K562 (cell line): ENCODE measurements around the gene HNRNPD. TPM values are rescaled to one million over a fixed set of nuclear protein-coding genes. Genes with fewer than 3 reads are reported as not detected.

Experiments
- ATAC-seq: fragments of 200-7000 bp; cut with Tn5 transposase; 3 replicates; pipeline ENCODE4 v1.9.1; 2020; ENCODE audit warnings: moderate library complexity
- BruUV-seq: library from RNA; stranded (reverse); fragments of 400-500 nt; replicated peaks from 2 replicates; lab custom pipeline; 2021; lab: Mats Ljungman, UMichigan
- CTCF ChIA-PET: fragments of 300-600 bp; formaldehyde crosslinking; extraction: SDS; loops from one replicate; lab custom pipeline; 2021; ENCODE audit warnings: low intra/inter-chr PET ratio; lab: Yijun Ruan, JAX
- POLR2A ChIA-PET: fragments of 300-600, 350-650 bp; sonication (Branson Sonifier 250); formaldehyde crosslinking; extraction: SDS; loops from one replicate; lab custom pipeline; 2021; ENCODE audit warnings: antibody characterized with exemption, inconsistent platforms; lab: Yijun Ruan, JAX
- DNase-seq, 4 experiments: peaks; one replicate each; pipeline versions ENCODE4 v3.0.0 to v3.0.0-alpha.2; 2011 to 2018; ENCODE audit warnings: low spot score in 3 of 4, mixed read lengths in 3 of 4; ENCODE audit errors: extremely low read depth in 1 of 4
- FAIRE-seq: peaks from 2 replicates; lab custom pipeline; 2011; peaks lifted over from hg19 to GRCh38; lab: Jason Lieb, UNC
- H2AFZ ChIP-seq: 2 replicates; pipeline ENCODE4 v1.6.0; 2011; ENCODE audit warnings: low read depth, low read length, control low read depth, inconsistent platforms
- H3K27ac ChIP-seq: fragments of 200-600 bp; 3 replicates; pipeline ENCODE4 v1.8.0; 2011; ENCODE audit warnings: low read depth, mild to moderate bottlenecking, control low read depth, inconsistent platforms, low read length, moderate library complexity, mixed read lengths; ENCODE audit errors: extremely low read depth
- H3K27me3 ChIP-seq, 2 experiments: fragments of 300-600 bp in 1 of 2; 2 replicates in 1 of 2; 3 replicates in 1 of 2; pipeline versions ENCODE4 v1.6.0 to v1.8.0; 2011; ENCODE audit warnings: inconsistent platforms in 2 of 2, low read length in 2 of 2, mild to moderate bottlenecking in 1 of 2, mixed read lengths in 1 of 2, moderate library complexity in 1 of 2; ENCODE audit not compliant: control insufficient read depth in 2 of 2, insufficient read depth in 2 of 2
- H3K36me3 ChIP-seq: fragments of 300-600 bp; 3 replicates; pipeline ENCODE4 v1.8.0; 2011; ENCODE audit warnings: mild to moderate bottlenecking, low read length, inconsistent platforms; ENCODE audit not compliant: control insufficient read depth, insufficient read depth
- H3K4me1 ChIP-seq, 2 experiments: fragments of 200-600 bp in 1 of 2; replicated peaks in 1 of 2; 2 replicates in 1 of 2; 3 replicates in 1 of 2; pipeline versions ENCODE4 v1.5.1 to v1.8.0; 2011; ENCODE audit warnings: inconsistent platforms in 2 of 2, low read length in 2 of 2, mild to moderate bottlenecking in 1 of 2, mixed read lengths in 1 of 2, moderate library complexity in 1 of 2; ENCODE audit not compliant: control insufficient read depth in 2 of 2, insufficient read depth in 2 of 2
- H3K4me2 ChIP-seq: 2 replicates; pipeline ENCODE4 v1.6.1; 2011; ENCODE audit warnings: low read length, control low read depth, inconsistent platforms, mixed read lengths; ENCODE audit not compliant: insufficient read depth
- H3K4me3 ChIP-seq: fragments of 200-600 bp; sonication (generic), shearing (Covaris generic); 2 replicates; pipeline ENCODE4 v1.5.1; 2016; ENCODE audit warnings: control low read depth, inconsistent platforms
- H3K79me2 ChIP-seq: fragments of 200-600 bp; 3 replicates; pipeline ENCODE4 v1.8.0; 2011; ENCODE audit warnings: low read length, inconsistent platforms; ENCODE audit not compliant: control insufficient read depth, insufficient read depth
- H3K9ac ChIP-seq, 2 experiments: 2 replicates each; pipeline versions ENCODE4 v1.6.0 to v1.6.1; 2011; ENCODE audit warnings: low read depth in 2 of 2, low read length in 2 of 2, control low read depth in 1 of 2, inconsistent platforms in 1 of 2, mild to moderate bottlenecking in 1 of 2, mixed read lengths in 1 of 2; ENCODE audit not compliant: insufficient read depth in 1 of 2
- H3K9me1 ChIP-seq: one replicate; pipeline ENCODE4 v1.6.0; 2011; ENCODE audit warnings: inconsistent platforms, mild to moderate bottlenecking, low read length, moderate library complexity; ENCODE audit not compliant: control insufficient read depth, insufficient read depth
- H3K9me3 ChIP-seq: replicated peaks from 2 replicates; pipeline ENCODE4 v1.5.1; 2011; ENCODE audit warnings: low read depth, low read length, inconsistent platforms; ENCODE audit not compliant: control insufficient read depth, insufficient read depth
- H4K20me1 ChIP-seq: replicated peaks from 2 replicates; pipeline ENCODE4 v1.6.1; 2011; ENCODE audit warnings: low read length, inconsistent platforms, mixed read lengths; ENCODE audit not compliant: control insufficient read depth, insufficient read depth
- SPI1 ChIP-seq: IDR thresholded peaks from 2 replicates; pipeline ENCODE4 v1.6.1; 2011; ENCODE audit warnings: low read depth, low read length, control low read depth, borderline replicate concordance
- SREBF2 ChIP-seq: sonication (generic); formaldehyde crosslinking; IDR thresholded peaks from 2 replicates; pipeline ENCODE4 v1.4.0; 2020; ENCODE audit warnings: mild to moderate bottlenecking, missing genetic modification reagents
- WGBS: fragments of 100-300 bp; shearing (Covaris generic); methylation state at CpG from one replicate; pipeline ENCODE4 v1.1.6; 2016; ENCODE audit warnings: low coverage, mixed read lengths; ENCODE audit not compliant: insufficient coverage; ENCODE audit errors: missing lambda C conversion rate; 5-methylcytosine and 5-hydroxymethylcytosine counted together
- in situ Hi-C: fragments of 300-500 bp; cut with MboI; formaldehyde crosslinking; loops from 4 replicates; pipeline ENCODE4 v1.15.0; 2018; ENCODE audit warnings: inconsistent platforms, mixed read lengths
- intact Hi-C: fragments of 100-400 bp; cut with micrococcal nuclease; formaldehyde crosslinking; loops from 2 replicates; pipeline ENCODE4 v1.14.2; 2022
- polyA plus RNA-seq, 8 experiments: library from polyadenylated mRNA; depleted of rRNA in 4 of 8; stranded (reverse) in 5 of 8; unstranded in 3 of 8; fragments of >200 nt; fragmentation: Nextera tagmentation in 2 of 8; fragmentation: Illumina TruSeq in 1 of 8; extraction: Ambion mirVana in 2 of 8; extraction: Trizol in 1 of 8; gene quantifications; 2 replicates each; pipeline versions ENCODE4 v1.2.1 to v1.2.3, GENCODE V29; 2011 to 2014; ENCODE audit warnings: inconsistent platforms in 1 of 8, missing spikeins in 1 of 8
- total RNA-seq, 7 experiments: library from RNA; depleted of rRNA in 6 of 7; stranded (reverse); fragments of >200 nt in 6 of 7; fragmentation: Illumina TruSeq in 2 of 7; extraction: Trizol in 2 of 7; gene quantifications; 2 replicates each; pipeline versions ENCODE4 v1.2.1 to v1.2.3, GENCODE V29; 2011 to 2021; ENCODE audit warnings: low replicate concordance in 1 of 7
- TF ChIP-seq, protein P1 (sequence below): fragments of 450-650 bp; IDR thresholded peaks from 2 replicates; pipeline ENCODE4 v1.7.1; 2018; ENCODE audit warnings: mild to moderate bottlenecking, low read depth; ENCODE audit not compliant: partially characterized antibody

Gene HNRNPD
- total and polyA plus RNA-seq, 9 of the 15 experiments (the other 6 are each of a cell fraction or from before 2014, with no cell fraction given): 92.4 to 955 (median 160) TPM

DNA sequence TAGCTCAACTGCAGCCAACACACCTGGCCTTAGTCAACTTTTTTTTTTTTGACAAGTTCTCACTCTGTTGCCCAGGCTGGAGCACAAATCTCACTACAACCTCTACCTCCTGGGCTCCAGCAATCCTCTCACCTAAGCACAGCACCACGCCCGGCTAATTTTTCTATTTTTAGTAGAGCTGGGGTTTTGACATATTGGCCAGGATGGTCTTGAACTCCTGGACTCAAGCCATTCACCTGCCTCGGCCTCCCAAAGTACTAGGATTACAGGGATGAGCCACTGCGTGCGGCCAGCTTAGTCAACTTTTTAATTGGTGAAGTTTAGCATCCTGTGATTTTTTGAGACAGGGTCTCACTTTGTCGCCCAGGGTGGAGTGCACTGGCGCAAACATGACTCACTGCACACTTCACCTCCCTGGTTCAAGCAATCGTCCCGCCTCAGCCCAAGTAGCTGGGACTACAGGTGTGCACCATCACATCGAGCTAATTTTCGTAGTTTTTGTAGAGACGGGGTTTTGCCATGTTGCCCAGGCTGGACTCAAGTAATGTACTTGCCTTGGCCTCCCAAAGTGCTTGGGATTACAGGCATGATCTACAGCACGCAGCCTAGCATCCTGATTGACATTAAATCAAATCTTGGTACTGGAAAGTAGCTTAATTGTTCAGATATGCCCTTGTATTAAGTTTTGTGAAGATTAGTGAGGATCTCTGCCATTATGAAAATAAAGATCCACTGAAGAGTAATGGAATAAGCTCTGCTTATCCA is 48.2 kb upstream of the HNRNPD start (continued):
- TF ChIP-seq, protein P1, sequence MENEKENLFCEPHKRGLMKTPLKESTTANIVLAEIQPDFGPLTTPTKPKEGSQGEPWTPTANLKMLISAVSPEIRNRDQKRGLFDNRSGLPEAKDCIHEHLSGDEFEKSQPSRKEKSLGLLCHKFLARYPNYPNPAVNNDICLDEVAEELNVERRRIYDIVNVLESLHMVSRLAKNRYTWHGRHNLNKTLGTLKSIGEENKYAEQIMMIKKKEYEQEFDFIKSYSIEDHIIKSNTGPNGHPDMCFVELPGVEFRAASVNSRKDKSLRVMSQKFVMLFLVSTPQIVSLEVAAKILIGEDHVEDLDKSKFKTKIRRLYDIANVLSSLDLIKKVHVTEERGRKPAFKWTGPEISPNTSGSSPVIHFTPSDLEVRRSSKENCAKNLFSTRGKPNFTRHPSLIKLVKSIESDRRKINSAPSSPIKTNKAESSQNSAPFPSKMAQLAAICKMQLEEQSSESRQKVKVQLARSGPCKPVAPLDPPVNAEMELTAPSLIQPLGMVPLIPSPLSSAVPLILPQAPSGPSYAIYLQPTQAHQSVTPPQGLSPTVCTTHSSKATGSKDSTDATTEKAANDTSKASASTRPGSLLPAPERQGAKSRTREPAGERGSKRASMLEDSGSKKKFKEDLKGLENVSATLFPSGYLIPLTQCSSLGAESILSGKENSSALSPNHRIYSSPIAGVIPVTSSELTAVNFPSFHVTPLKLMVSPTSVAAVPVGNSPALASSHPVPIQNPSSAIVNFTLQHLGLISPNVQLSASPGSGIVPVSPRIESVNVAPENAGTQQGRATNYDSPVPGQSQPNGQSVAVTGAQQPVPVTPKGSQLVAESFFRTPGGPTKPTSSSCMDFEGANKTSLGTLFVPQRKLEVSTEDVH: peak; percentile 48

DNA sequence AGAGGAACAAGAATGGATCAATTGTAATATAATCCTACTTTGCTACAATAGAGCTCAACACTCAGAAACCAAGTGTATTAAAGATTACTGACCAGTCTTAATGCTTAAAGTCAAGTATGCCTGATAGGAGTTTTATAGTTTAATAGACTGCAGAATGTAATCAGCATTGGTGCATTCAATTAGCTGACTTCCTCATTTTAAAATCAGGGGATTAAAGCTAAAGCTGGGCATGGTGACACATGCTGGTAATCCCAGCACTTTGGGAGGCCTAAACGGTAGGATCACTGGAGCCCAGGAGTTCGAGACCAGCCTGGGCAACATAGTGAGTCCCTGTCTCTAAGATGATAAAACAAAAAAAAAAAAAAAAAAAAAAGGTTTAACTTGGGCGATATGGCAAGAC is 45.7 kb upstream of the HNRNPD start:
- FAIRE-seq (no peak), ATAC-seq (no peak), DNase-seq (no peak)
- Histone ChIP-seq H3K4me1 (0 out of 5 replicates have a peak, but pooled peaks cover 0 to 2% of the 10 kb centered on the region in 2 experiments), H3K9ac (no peak overlapping the region), H3K4me3 (no peak overlapping the region), H3K9me1 (no peaks in the 10 kb centered on the region), H3K4me2 (no peak overlapping the region), H3K27me3 (no peaks in the 10 kb centered on the region), H3K9me3 (no peaks in the 10 kb centered on the region), H3K79me2 (no peaks in the 10 kb centered on the region), H3K27ac (no peak overlapping the region), H3K36me3 (peaks cover 11% of the 10 kb centered on the region), H4K20me1 (0 out of 2 replicates have a peak, but pooled peaks cover 11% of the 10 kb centered on the region), H2AFZ (no peak overlapping the region)
- intact Hi-C loops (no loop called here), in situ Hi-C loops (no loop called here)
- WGBS: 38% methylated on average over 2 of the region's 3 CpGs
- ChIA-PET CTCF (no interaction called here), POLR2A (interaction anchor here (0.9 to 1.9 kb wide), 2 partner anchors 10 to 45 kb away, joined by 3 to 13 read pairs; no protein-coding TSS in a partner anchor)
- TF ChIP-seq SPI1 (peak; percentile 86), SREBF2 (CRISPR knock-in tag) (no peak)
- BruUV-seq: no TSS peak
